Panc1 (cell line): ENCODE data around the gene SBK1. TPM values are rescaled to one million over a fixed set of nuclear protein-coding genes. Genes with fewer than 3 reads are reported as not detected.

Source experiments
- ATAC-seq: fragments of 200-7000 bp; cut with Tn5 transposase; 2 replicates; pipeline ENCODE4 v1.9.1; 2020; ENCODE audit warnings: mild to moderate bottlenecking, moderate library complexity
- BruUV-seq: library from RNA; stranded (reverse); fragments of 400-500 nt; replicated peaks from 2 replicates; lab custom pipeline; 2021; lab: Mats Ljungman, UMichigan
- CTCF ChIA-PET: fragments of 300-600 bp; sonication (Branson Sonifier 250); formaldehyde crosslinking; loops from one replicate; lab custom pipeline; 2022; ENCODE audit warnings: antibody characterized with exemption; lab: Charles Lee
- POLR2A ChIA-PET: fragments of 300-600 bp; sonication (Branson Sonifier 250); formaldehyde crosslinking; loops from one replicate; lab custom pipeline; 2022; ENCODE audit warnings: antibody characterized with exemption; lab: Charles Lee
- DNase-seq: peaks from one replicate; pipeline ENCODE4 v3.0.0-alpha.2; 2010; ENCODE audit warnings: low read depth, low spot score
- H3K27ac ChIP-seq: 2 replicates; pipeline ENCODE4 v1.5.1; 2011; ENCODE audit warnings: mild to moderate bottlenecking, low read length, inconsistent platforms
- H3K27me3 ChIP-seq: fragments of 200-500 bp; sonication (Bioruptor generic); 2 replicates; pipeline ENCODE4 v1.6.0; 2014; ENCODE audit warnings: low read length, inconsistent platforms; ENCODE audit not compliant: control insufficient read depth, insufficient read depth
- H3K36me3 ChIP-seq: fragments of 200-500 bp; sonication (Bioruptor generic); 2 replicates; pipeline ENCODE4 v1.5.1; 2014; ENCODE audit warnings: inconsistent platforms, mild to moderate bottlenecking, low read length, moderate library complexity; ENCODE audit not compliant: control insufficient read depth, insufficient read depth
- H3K4me1 ChIP-seq: 2 replicates; pipeline ENCODE4 v1.5.1; 2011; ENCODE audit warnings: inconsistent platforms, mild to moderate bottlenecking, low read length, moderate library complexity; ENCODE audit not compliant: control insufficient read depth, insufficient read depth
- H3K4me3 ChIP-seq, 2 experiments: 2 replicates each; pipeline ENCODE4 v1.5.1; 2011 to 2012; ENCODE audit warnings: low read depth in 2 of 2, low read length in 2 of 2, mild to moderate bottlenecking in 2 of 2, inconsistent platforms in 1 of 2, moderate library complexity in 1 of 2
- H3K9me3 ChIP-seq: fragments of 200-500 bp; sonication (Bioruptor generic); 2 replicates; pipeline ENCODE4 v1.5.1; 2014; ENCODE audit warnings: low read depth, mild to moderate bottlenecking, inconsistent platforms, low read length, moderate library complexity; ENCODE audit not compliant: control insufficient read depth, insufficient read depth
- POLR2AphosphoS5 ChIP-seq: IDR thresholded peaks from 2 replicates; pipeline ENCODE4 v1.6.1; 2012; ENCODE audit warnings: mild to moderate bottlenecking, low read depth, low read length, moderate library complexity
- SIN3A ChIP-seq: IDR thresholded peaks from 2 replicates; pipeline ENCODE4 v1.6.1; 2012; ENCODE audit warnings: low read depth, mild to moderate bottlenecking, low read length, moderate library complexity, borderline replicate concordance; ENCODE audit not compliant: insufficient read depth
- TCF7L2 ChIP-seq: IDR thresholded peaks from 2 replicates; pipeline ENCODE4 v1.6.1; 2011; ENCODE audit warnings: mild to moderate bottlenecking, low read depth, low read length, inconsistent platforms
- in situ Hi-C: cut with HindIII; loops from 2 replicates; pipeline ENCODE4 v1.10.0; 2016; ENCODE audit warnings: low sequenced_read_pairs, low pct_unique_long_range_greater_than_20kb
- intact Hi-C: fragments of 100-400 bp; cut with micrococcal nuclease; formaldehyde crosslinking; loops from one replicate; pipeline ENCODE4 v1.10.0; 2022; ENCODE audit not compliant: unreplicated experiment
- total RNA-seq: library from RNA; stranded (reverse); gene quantifications from one replicate; pipeline ENCODE4 v1.2.1, GENCODE V29; 2021; ENCODE audit not compliant: unreplicated experiment
- TF ChIP-seq, protein P1 (sequence below): fragments of 450-650 bp; IDR thresholded peaks from 2 replicates; pipeline ENCODE4 v1.5.1; 2017; ENCODE audit warnings: mild to moderate bottlenecking
- TF ChIP-seq, protein P2 (sequence below), 2 experiments: IDR thresholded peaks; 2 replicates each; pipeline ENCODE4 v1.6.1; 2011 to 2012; ENCODE audit warnings: low read depth in 2 of 2, control low read depth in 1 of 2, low read length in 1 of 2, mild to moderate bottlenecking in 1 of 2, moderate library complexity in 1 of 2; ENCODE audit not compliant: insufficient read depth in 1 of 2

Gene SBK1
- total RNA-seq, 1 experiment from 2014 or later = 2.4 TPM

DNA sequence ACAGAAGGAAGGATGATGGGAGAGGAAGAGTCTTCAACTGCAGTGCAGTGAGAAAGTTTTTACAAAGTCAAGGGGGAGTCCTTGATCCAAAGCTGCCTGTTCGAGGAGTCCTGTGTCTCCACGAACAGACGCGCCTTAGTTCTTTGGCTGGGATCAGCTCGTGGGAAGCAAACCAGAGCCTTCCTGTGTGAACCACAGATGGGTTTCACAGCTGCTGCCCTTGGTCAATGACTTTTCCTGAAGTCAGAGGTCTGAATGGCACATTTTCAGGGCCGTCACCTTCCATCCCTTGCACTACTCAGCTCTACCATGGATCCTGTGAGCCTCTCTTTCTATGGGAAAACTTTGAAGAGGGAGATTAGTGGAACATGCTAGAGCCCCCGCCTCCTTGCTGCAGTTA, 4.2 kb upstream of the SBK1 start:
- POLR2A ChIA-PET = no interaction called here
- TF ChIP-seq TCF7L2 (no peak), POLR2AphosphoS5 (no peak), SIN3A (no peak)
- TF ChIP-seq, protein P1, sequence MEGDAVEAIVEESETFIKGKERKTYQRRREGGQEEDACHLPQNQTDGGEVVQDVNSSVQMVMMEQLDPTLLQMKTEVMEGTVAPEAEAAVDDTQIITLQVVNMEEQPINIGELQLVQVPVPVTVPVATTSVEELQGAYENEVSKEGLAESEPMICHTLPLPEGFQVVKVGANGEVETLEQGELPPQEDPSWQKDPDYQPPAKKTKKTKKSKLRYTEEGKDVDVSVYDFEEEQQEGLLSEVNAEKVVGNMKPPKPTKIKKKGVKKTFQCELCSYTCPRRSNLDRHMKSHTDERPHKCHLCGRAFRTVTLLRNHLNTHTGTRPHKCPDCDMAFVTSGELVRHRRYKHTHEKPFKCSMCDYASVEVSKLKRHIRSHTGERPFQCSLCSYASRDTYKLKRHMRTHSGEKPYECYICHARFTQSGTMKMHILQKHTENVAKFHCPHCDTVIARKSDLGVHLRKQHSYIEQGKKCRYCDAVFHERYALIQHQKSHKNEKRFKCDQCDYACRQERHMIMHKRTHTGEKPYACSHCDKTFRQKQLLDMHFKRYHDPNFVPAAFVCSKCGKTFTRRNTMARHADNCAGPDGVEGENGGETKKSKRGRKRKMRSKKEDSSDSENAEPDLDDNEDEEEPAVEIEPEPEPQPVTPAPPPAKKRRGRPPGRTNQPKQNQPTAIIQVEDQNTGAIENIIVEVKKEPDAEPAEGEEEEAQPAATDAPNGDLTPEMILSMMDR = no peak
- TF ChIP-seq, protein P2, sequence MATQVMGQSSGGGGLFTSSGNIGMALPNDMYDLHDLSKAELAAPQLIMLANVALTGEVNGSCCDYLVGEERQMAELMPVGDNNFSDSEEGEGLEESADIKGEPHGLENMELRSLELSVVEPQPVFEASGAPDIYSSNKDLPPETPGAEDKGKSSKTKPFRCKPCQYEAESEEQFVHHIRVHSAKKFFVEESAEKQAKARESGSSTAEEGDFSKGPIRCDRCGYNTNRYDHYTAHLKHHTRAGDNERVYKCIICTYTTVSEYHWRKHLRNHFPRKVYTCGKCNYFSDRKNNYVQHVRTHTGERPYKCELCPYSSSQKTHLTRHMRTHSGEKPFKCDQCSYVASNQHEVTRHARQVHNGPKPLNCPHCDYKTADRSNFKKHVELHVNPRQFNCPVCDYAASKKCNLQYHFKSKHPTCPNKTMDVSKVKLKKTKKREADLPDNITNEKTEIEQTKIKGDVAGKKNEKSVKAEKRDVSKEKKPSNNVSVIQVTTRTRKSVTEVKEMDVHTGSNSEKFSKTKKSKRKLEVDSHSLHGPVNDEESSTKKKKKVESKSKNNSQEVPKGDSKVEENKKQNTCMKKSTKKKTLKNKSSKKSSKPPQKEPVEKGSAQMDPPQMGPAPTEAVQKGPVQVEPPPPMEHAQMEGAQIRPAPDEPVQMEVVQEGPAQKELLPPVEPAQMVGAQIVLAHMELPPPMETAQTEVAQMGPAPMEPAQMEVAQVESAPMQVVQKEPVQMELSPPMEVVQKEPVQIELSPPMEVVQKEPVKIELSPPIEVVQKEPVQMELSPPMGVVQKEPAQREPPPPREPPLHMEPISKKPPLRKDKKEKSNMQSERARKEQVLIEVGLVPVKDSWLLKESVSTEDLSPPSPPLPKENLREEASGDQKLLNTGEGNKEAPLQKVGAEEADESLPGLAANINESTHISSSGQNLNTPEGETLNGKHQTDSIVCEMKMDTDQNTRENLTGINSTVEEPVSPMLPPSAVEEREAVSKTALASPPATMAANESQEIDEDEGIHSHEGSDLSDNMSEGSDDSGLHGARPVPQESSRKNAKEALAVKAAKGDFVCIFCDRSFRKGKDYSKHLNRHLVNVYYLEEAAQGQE (IDR thresholded peaks at IDR 0.05; ENCODE audit: insufficient read depth in 1 of 2, low read depth in 2 of 2, low read length in 1 of 2) = no peak

DNA sequence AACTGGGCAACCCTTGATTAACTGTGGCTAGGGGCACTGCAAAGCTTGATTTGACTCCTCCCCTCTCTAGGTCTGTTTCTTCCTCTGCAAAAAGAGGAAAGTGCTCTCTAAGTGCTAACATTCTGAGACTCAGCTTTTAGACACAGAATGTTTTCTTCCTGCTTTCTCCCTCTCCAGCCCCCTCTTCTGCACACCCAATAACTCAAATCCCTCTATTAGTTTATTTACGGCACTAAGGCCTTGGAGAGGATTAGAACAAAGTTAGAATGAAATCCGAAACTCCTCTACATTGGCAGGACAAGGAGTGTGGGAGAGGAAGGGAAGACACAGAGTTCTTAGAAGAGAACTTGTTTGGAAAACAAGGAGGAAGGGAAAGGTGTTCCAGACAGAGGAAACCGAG, 3.3 kb upstream of the SBK1 start:
- POLR2A ChIA-PET = no interaction called here

More for the DNA sequence above, 4.2 kb upstream of the SBK1 start:
- ATAC-seq (no peak), DNase-seq (no peak)
- Histone ChIP-seq H3K4me3 (no peak overlapping the region), H3K36me3 (no peaks in the 10 kb centered on the region), H3K27ac (no peak overlapping the region), H3K27me3 (no peaks in the 10 kb centered on the region), H3K4me1 (peaks cover 6% of the 10 kb centered on the region), H3K9me3 (no peaks in the 10 kb centered on the region)
- BruUV-seq = no TSS peak
- CTCF ChIA-PET = no interaction called here
- intact Hi-C loops (no loop called here), in situ Hi-C loops (no loop called here)

More for the DNA sequence above, 3.3 kb upstream of the SBK1 start:
- no peak overlapping the region for H3K4me3 ChIP-seq
- intact Hi-C loops (no loop called here), in situ Hi-C loops (no loop called here)
- no peak for TF ChIP-seq SIN3A
- TF ChIP-seq, protein P2 (IDR thresholded peaks at IDR 0.05; ENCODE audit: insufficient read depth in 1 of 2, low read depth in 2 of 2, low read length in 1 of 2) = no peak
- TF ChIP-seq, protein P1 = no peak
- TF ChIP-seq TCF7L2 = no peak
- DNase-seq (no peak), ATAC-seq (no peak)
- peaks cover 9% of the 10 kb centered on the region for H3K4me1 ChIP-seq
- peaks cover 2% of the 10 kb centered on the region; the same call in 1 of the 2 replicates for H3K36me3 ChIP-seq
- CTCF ChIA-PET = no interaction called here
- no peaks in the 10 kb centered on the region for H3K27me3 ChIP-seq
- BruUV-seq = no TSS peak
- no peak overlapping the region for H3K27ac ChIP-seq
- H3K9me3 ChIP-seq = no peaks in the 10 kb centered on the region
